Neural progenitor cell (in vitro differentiated cells): ENCODE measurements around the gene TXNDC11.

Source experiments
- CTCF ChIP-seq: fragments of 200-600 bp; sonication (generic); IDR thresholded peaks from 2 replicates; pipeline ENCODE4 v1.5.1; 2017; ENCODE audit warnings: antibody characterized with exemption, mild to moderate bottlenecking
- EZH2 ChIP-seq: fragments of 200-600 bp; sonication (generic); IDR thresholded peaks from 2 replicates; pipeline ENCODE4 v1.6.1; 2017; ENCODE audit warnings: antibody characterized with exemption, mild to moderate bottlenecking, moderate library complexity

GRCh38 chr16:11668623-11669379 lies 73.9 kb downstream of the TXNDC11 start:
- no peak for TF ChIP-seq CTCF
- no peak for TF ChIP-seq EZH2
